IMR-90 (cell line): Measurements from ENCODE around the gene STMN1. TPM values are rescaled to one million over a fixed set of nuclear protein-coding genes. Genes with fewer than 3 reads are reported as not detected.

Experiments used
- ATAC-seq: fragments of 200-7000 bp; cut with Tn5 transposase; 2 replicates; pipeline ENCODE4 v1.9.1; 2020; ENCODE audit warnings: low read depth, mild to moderate bottlenecking, moderate library complexity
- BruUV-seq: library from RNA; stranded (reverse); fragments of 400-500 nt; replicated peaks from 2 replicates; lab custom pipeline; 2021; lab: Mats Ljungman, UMichigan
- CTCF ChIA-PET: fragments of 300-600 bp; formaldehyde crosslinking; extraction: SDS; loops from one replicate; lab custom pipeline; 2021; ENCODE audit warnings: antibody characterized with exemption; lab: Yijun Ruan, JAX
- POLR2A ChIA-PET: fragments of 300-600 bp; sonication (Branson Sonifier 250); formaldehyde crosslinking; loops from one replicate; lab custom pipeline; 2022; ENCODE audit warnings: antibody characterized with exemption; ENCODE audit not compliant: unreplicated experiment; lab: Charles Lee
- DNase-seq: peaks from one replicate; pipeline ENCODE4 v3.0.0; 2013
- H2AFZ ChIP-seq: replicated peaks from 2 replicates; pipeline ENCODE3; 2013; ENCODE audit warnings: low read length, mild to moderate bottlenecking; ENCODE audit not compliant: poor library complexity
- H2AK5ac ChIP-seq: 2 replicates; pipeline ENCODE4 v1.6.1; 2013; ENCODE audit warnings: low read depth, low read length, inconsistent platforms
- H2AK9ac ChIP-seq: replicated peaks from 2 replicates; pipeline ENCODE3; 2013; ENCODE audit warnings: mild to moderate bottlenecking, low read depth, low read length, moderate library complexity; ENCODE audit not compliant: poor library complexity
- H2BK120ac ChIP-seq: 2 replicates; pipeline ENCODE4 v1.6.1; 2013; ENCODE audit warnings: low read depth, low read length, inconsistent platforms
- H2BK15ac ChIP-seq: 3 replicates; pipeline ENCODE4 v1.6.1; 2013; ENCODE audit warnings: low read depth, low read length, inconsistent platforms
- H2BK20ac ChIP-seq: 2 replicates; pipeline ENCODE4 v1.6.1; 2013; ENCODE audit warnings: low read depth, mild to moderate bottlenecking, inconsistent platforms, low read length, moderate library complexity
- H2BK5ac ChIP-seq: 2 replicates; pipeline ENCODE4 v1.6.1; 2013; ENCODE audit warnings: mild to moderate bottlenecking, low read depth, low read length, inconsistent platforms; ENCODE audit not compliant: poor library complexity, severe bottlenecking
- H3K14ac ChIP-seq: replicated peaks from 2 replicates; pipeline ENCODE4 v1.6.1; 2013; ENCODE audit warnings: low read depth, low read length, inconsistent platforms
- H3K18ac ChIP-seq: 2 replicates; pipeline ENCODE4 v1.6.1; 2013; ENCODE audit warnings: low read depth, low read length, control low read depth
- H3K23ac ChIP-seq: 2 replicates; pipeline ENCODE4 v1.6.1; 2013; ENCODE audit warnings: low read depth, low read length, inconsistent platforms
- H3K27ac ChIP-seq: 2 replicates; pipeline ENCODE4 v1.5.1; 2013; ENCODE audit warnings: mild to moderate bottlenecking, control low read depth, low read length; ENCODE audit not compliant: insufficient read depth
- H3K27me3 ChIP-seq: 2 replicates; pipeline ENCODE4 v1.6.1; 2013; ENCODE audit warnings: low read length; ENCODE audit not compliant: control insufficient read depth, insufficient read depth
- H3K36me3 ChIP-seq: 2 replicates; pipeline ENCODE4 v1.6.1; 2013; ENCODE audit warnings: low read length, mixed read lengths; ENCODE audit not compliant: control insufficient read depth, insufficient read depth
- H3K4ac ChIP-seq: 2 replicates; pipeline ENCODE4 v1.6.1; 2013; ENCODE audit warnings: low read depth, low read length, inconsistent platforms
- H3K4me1 ChIP-seq: 2 replicates; pipeline ENCODE4 v1.6.1; 2013; ENCODE audit warnings: low read length, mixed read lengths; ENCODE audit not compliant: control insufficient read depth, insufficient read depth
- H3K4me2 ChIP-seq: 2 replicates; pipeline ENCODE4 v1.6.1; 2013; ENCODE audit warnings: low read depth, mild to moderate bottlenecking, control low read depth, low read length, moderate library complexity
- H3K4me3 ChIP-seq: 2 replicates; pipeline ENCODE4 v1.5.1; 2013; ENCODE audit warnings: low read depth, mild to moderate bottlenecking, control low read depth, low read length, moderate library complexity; ENCODE audit not compliant: insufficient read depth
- H3K56ac ChIP-seq: 2 replicates; pipeline ENCODE4 v1.6.1; 2013; ENCODE audit warnings: low read length, inconsistent platforms; ENCODE audit not compliant: insufficient read depth; ENCODE audit errors: extremely low read depth
- H3K79me1 ChIP-seq, 2 experiments: 2 replicates each; pipeline ENCODE4 v1.6.1; 2013; ENCODE audit warnings: low read length in 2 of 2, inconsistent platforms in 1 of 2, low read depth in 1 of 2
- H3K9ac ChIP-seq: 2 replicates; pipeline ENCODE4 v1.6.1; 2013; ENCODE audit warnings: low read depth, low read length, control low read depth
- H3K9me1 ChIP-seq: 2 replicates; pipeline ENCODE4 v1.6.1; 2013; ENCODE audit warnings: low read length, inconsistent platforms; ENCODE audit not compliant: insufficient read depth
- H3K9me3 ChIP-seq: 2 replicates; pipeline ENCODE4 v1.6.1; 2013; ENCODE audit warnings: low read length; ENCODE audit not compliant: control insufficient read depth, insufficient read depth
- H4K20me1 ChIP-seq: 2 replicates; pipeline ENCODE4 v1.6.1; 2013; ENCODE audit warnings: low read length, inconsistent platforms; ENCODE audit not compliant: insufficient read depth
- H4K5ac ChIP-seq: 2 replicates; pipeline ENCODE4 v1.6.1; 2013; ENCODE audit warnings: mild to moderate bottlenecking, low read depth, low read length, control low read depth
- H4K8ac ChIP-seq, 2 experiments: 2 replicates each; pipeline ENCODE4 v1.6.1; 2013; ENCODE audit warnings: low read depth in 2 of 2, low read length in 2 of 2, control low read depth in 1 of 2, inconsistent platforms in 1 of 2
- H4K91ac ChIP-seq: 2 replicates; pipeline ENCODE4 v1.6.1; 2013; ENCODE audit warnings: low read depth, low read length, inconsistent platforms; ENCODE audit not compliant: insufficient read depth
- POLR2A ChIP-seq: IDR thresholded peaks from 2 replicates; pipeline ENCODE4 v1.6.1; 2012; ENCODE audit warnings: mild to moderate bottlenecking, low read depth, low read length
- RCOR1 ChIP-seq: IDR thresholded peaks from 2 replicates; pipeline ENCODE4 v1.6.1; 2012; ENCODE audit warnings: mild to moderate bottlenecking, low read length, improper control_type of control experiment; ENCODE audit not compliant: insufficient replicate concordance
- RFX5 ChIP-seq: IDR thresholded peaks from 2 replicates; pipeline ENCODE4 v1.8.0; 2012; ENCODE audit warnings: low read depth, mild to moderate bottlenecking, low read length, moderate library complexity
- SMC3 ChIP-seq: fragments of 150-350 bp; IDR thresholded peaks from 2 replicates; pipeline ENCODE4 v1.6.1; 2016; ENCODE audit warnings: low read depth, mild to moderate bottlenecking, antibody characterized with exemption, low read length, moderate library complexity
- WGBS, 2 experiments: methylation state at CpG; one replicate each; pipeline versions ENCODE4 v1.1.5 to v1.1.7; 2013; ENCODE audit warnings: missing lambda C conversion rate in 2 of 2; ENCODE audit not compliant: insufficient read length in 1 of 2; ENCODE audit errors: extremely low coverage in 2 of 2; 5-methylcytosine and 5-hydroxymethylcytosine counted together
- dilution Hi-C: fragments of 300-500 bp; cut with HindIII; formaldehyde crosslinking; loops from one replicate; pipeline ENCODE4 v1.14.3; 2018; ENCODE audit warnings: low sequenced_read_pairs; ENCODE audit not compliant: unreplicated experiment
- in situ Hi-C: fragments of 300-500 bp; cut with MboI; formaldehyde crosslinking; loops from 3 replicates; pipeline ENCODE4 v1.14.3; 2019; ENCODE audit warnings: low sequenced_read_pairs, inconsistent platforms, mixed read lengths
- intact Hi-C: fragments of 100-400 bp; cut with micrococcal nuclease; formaldehyde crosslinking; loops from 2 replicates; pipeline ENCODE4 v1.10.0; 2022
- polyA plus RNA-seq, 3 experiments: library from polyadenylated mRNA; depleted of rRNA; stranded (reverse); fragments of >200 nt; gene quantifications; 2 replicates each; pipeline ENCODE4 v1.2.3, GENCODE V29; 2012; ENCODE audit warnings: low replicate concordance in 1 of 3
- total RNA-seq: library from RNA; depleted of rRNA; stranded (reverse); fragments of >200 nt; gene quantifications from 2 replicates; pipeline ENCODE4 v1.2.3, GENCODE V29; 2012

The STMN1 gene
- total and polyA plus RNA-seq, 2 of the 4 experiments (the other 2 are of a cell fraction) = 93.0 to 273 TPM

DNA sequence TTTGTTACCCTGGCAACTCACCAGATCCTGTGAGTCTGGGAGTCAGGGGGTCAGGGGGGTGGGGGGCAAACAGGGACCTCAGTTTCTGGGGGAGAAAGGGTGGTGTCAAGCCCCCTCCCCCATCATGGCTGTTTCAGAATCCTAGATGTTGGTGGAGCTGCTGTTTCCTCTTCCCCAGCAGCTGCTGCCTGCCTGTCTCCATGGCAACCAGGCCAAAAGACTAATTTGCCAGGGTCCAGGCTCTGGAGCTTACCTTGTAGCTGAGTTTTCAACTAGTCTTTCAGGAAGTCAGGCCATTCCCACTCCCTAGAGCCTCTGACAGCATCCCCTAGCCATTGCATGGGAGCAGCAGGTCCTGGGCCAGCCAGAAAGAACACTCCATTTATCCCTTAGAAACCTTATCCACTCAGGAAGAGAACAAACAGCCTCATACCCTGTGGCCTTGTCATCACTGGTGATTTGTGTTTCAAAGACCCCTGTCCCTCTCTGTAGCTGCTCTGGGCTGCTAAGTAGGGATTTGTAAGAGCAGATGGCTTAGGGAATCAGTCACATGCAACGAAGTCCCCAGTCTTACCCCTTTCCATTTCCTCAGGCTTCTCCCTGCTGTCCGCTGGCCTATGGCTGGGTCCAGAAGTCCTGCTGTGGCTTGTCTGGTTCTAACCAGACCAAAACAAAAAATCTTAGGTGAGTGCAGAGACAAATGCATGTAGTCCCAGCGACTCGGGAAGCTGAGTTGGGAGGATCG is 21.5 kb upstream of the STMN1 start:
- in situ Hi-C loops = no loop called here
- H2AK5ac ChIP-seq = no peak overlapping the region
- H3K9me3 ChIP-seq = no peaks in the 10 kb centered on the region
- no peak overlapping the region for H2BK15ac ChIP-seq
- ATAC-seq (no peak), DNase-seq (no peak)
- no peak overlapping the region for H2BK5ac ChIP-seq
- H3K4me2 ChIP-seq = no peak overlapping the region
- no peaks in the 10 kb centered on the region for H3K79me1 ChIP-seq
- no peak overlapping the region for H3K4me3 ChIP-seq
- dilution Hi-C loops = no loop called here
- H3K27me3 ChIP-seq = peaks cover 30% of the 10 kb centered on the region
- H4K5ac ChIP-seq = no peak overlapping the region
- H3K9ac ChIP-seq = no peak overlapping the region
- no peak overlapping the region for H3K4ac ChIP-seq
- H2BK20ac ChIP-seq = no peak overlapping the region
- no peak overlapping the region for H3K18ac ChIP-seq
- POLR2A ChIA-PET = no interaction called here
- no peak overlapping the region for H3K14ac ChIP-seq
- no peaks in the 10 kb centered on the region for H3K36me3 ChIP-seq
- no peak overlapping the region for H2AK9ac ChIP-seq
- H3K9me1 ChIP-seq = no peaks in the 10 kb centered on the region
- WGBS, 2 experiments = 60% methylated on average over 2 of the region's 5 CpGs; no CpG with 5 or more reads in 1 of the 2 experiments
- BruUV-seq = no TSS peak
- no peak overlapping the region for H3K56ac ChIP-seq
- no peak overlapping the region for H3K27ac ChIP-seq
- no peak overlapping the region for H4K91ac ChIP-seq
- CTCF ChIA-PET = interaction anchor here (0.7 kb wide), 1 partner anchor 98 kb away, joined by 3 read pairs; no protein-coding TSS in a partner anchor
- no peaks in the 10 kb centered on the region for H4K20me1 ChIP-seq
- H4K8ac ChIP-seq = no peak overlapping the region
- no peak overlapping the region for H2BK120ac ChIP-seq
- H3K4me1 ChIP-seq = peaks cover 4% of the 10 kb centered on the region; the same call in 1 of the 2 replicates
- intact Hi-C loops = no loop called here
- H2AFZ ChIP-seq = no peak overlapping the region
- H3K23ac ChIP-seq = no peak overlapping the region
- TF ChIP-seq RCOR1 = no peak
- no peak for TF ChIP-seq SMC3
- TF ChIP-seq POLR2A = no peak
- no peak for TF ChIP-seq RFX5
